Measurements from ENCODE around the gene HAUS7.

GRCh38 chrX:153511784-153512500 lies 41.6 kb upstream of the HAUS7 start:
- TF ChIP-seq POLR2A (IDR thresholded peaks at IDR 0.05) (no peak), CTCF (IDR thresholded peaks at IDR 0.05) (no peak), EP300 (IDR thresholded peaks at IDR 0.05; ENCODE audit: low read depth) (no peak)

Data from transverse colon (tissue), 3 donors.